Progenitor cell of endocrine pancreas (in vitro differentiated cells): ENCODE data around the gene HIRA. TPM values are rescaled to one million over a fixed set of nuclear protein-coding genes. Genes with fewer than 3 reads are reported as not detected.

ENCODE experiments used
- DNase-seq: peaks from one replicate; pipeline ENCODE4 v3.0.0; 2021; ENCODE audit warnings: low spot score; ENCODE audit not compliant: unreplicated experiment
- H3K27ac Mint-ChIP-seq: 2 replicates; pipeline ENCODE4 v1.8.0; 2021; ENCODE audit warnings: mild to moderate bottlenecking, moderate library complexity, mixed read lengths
- H3K27me3 Mint-ChIP-seq: 2 replicates; pipeline ENCODE4 v1.8.0; 2021; ENCODE audit warnings: mixed read lengths
- H3K36me3 Mint-ChIP-seq: 2 replicates; pipeline ENCODE4 v1.8.0; 2022; ENCODE audit warnings: mixed read lengths; ENCODE audit not compliant: insufficient read depth
- H3K4me1 Mint-ChIP-seq: 2 replicates; pipeline ENCODE4 v1.8.0; 2021; ENCODE audit warnings: low read depth, mixed read lengths
- H3K4me3 Mint-ChIP-seq: 2 replicates; pipeline ENCODE4 v1.8.0; 2021; ENCODE audit warnings: low read depth, mild to moderate bottlenecking, moderate library complexity, mixed read lengths
- H3K9me3 Mint-ChIP-seq: 2 replicates; pipeline ENCODE4 v1.8.0; 2021; ENCODE audit warnings: low read depth, mixed read lengths
- CTCF ChIP-seq: fragments of 200-600 bp; sonication (generic); IDR thresholded peaks from one replicate; pipeline ENCODE4 v1.5.0; 2021; ENCODE audit warnings: antibody characterized with exemption, mild to moderate bottlenecking; ENCODE audit not compliant: unreplicated experiment
- total RNA-seq: library from RNA; stranded (reverse); gene quantifications from 2 replicates; pipeline ENCODE4 v1.2.1, GENCODE V29; 2021

Gene HIRA
- total RNA-seq, 1 donor from 2014 or later, result 45.3 TPM

GRCh38 chr22:19455585-19456370 lies 24.2 kb upstream of the HIRA start:
- no peak overlapping the region for H3K4me3 Mint-ChIP-seq
- H3K9me3 Mint-ChIP-seq, result no peaks in the 10 kb centered on the region
- no peak for DNase-seq
- no peak overlapping the region for H3K27ac Mint-ChIP-seq
- no peak for TF ChIP-seq CTCF
- peaks cover 17% of the 10 kb centered on the region for H3K36me3 Mint-ChIP-seq
- no peaks in the 10 kb centered on the region for H3K4me1 Mint-ChIP-seq
- no peaks in the 10 kb centered on the region for H3K27me3 Mint-ChIP-seq

- no peaks in the 10 kb centered on the region for H3K27me3 Mint-ChIP-seq
- no peak overlapping the region for H3K27ac Mint-ChIP-seq
- TF ChIP-seq CTCF, result no peak
- DNase-seq, result no peak
- H3K9me3 Mint-ChIP-seq, result no peaks in the 10 kb centered on the region
- peaks cover 17% of the 10 kb centered on the region for H3K36me3 Mint-ChIP-seq
- H3K4me3 Mint-ChIP-seq, result no peak overlapping the region
- H3K4me1 Mint-ChIP-seq, result no peaks in the 10 kb centered on the region
Measured at GRCh38 chr22:19455033-19455432, 23.5 kb upstream of the HIRA start.

GRCh38 chr22:19454156-19454555 lies 22.6 kb upstream of the HIRA start:
- H3K27ac Mint-ChIP-seq, result no peak overlapping the region
- no peak for DNase-seq
- no peaks in the 10 kb centered on the region for H3K4me1 Mint-ChIP-seq
- no peaks in the 10 kb centered on the region for H3K27me3 Mint-ChIP-seq
- TF ChIP-seq CTCF, result no peak
- H3K4me3 Mint-ChIP-seq, result no peak overlapping the region
- H3K9me3 Mint-ChIP-seq, result no peaks in the 10 kb centered on the region
- H3K36me3 Mint-ChIP-seq, result peaks cover 17% of the 10 kb centered on the region

- TF ChIP-seq CTCF, result no peak
- DNase-seq, result no peak
- Mint-ChIP-seq H3K36me3 (peaks cover 17% of the 10 kb centered on the region), H3K4me3 (no peak overlapping the region), H3K9me3 (no peaks in the 10 kb centered on the region), H3K4me1 (peaks cover under 1% of the 10 kb centered on the region), H3K27me3 (no peaks in the 10 kb centered on the region), H3K27ac (no peak overlapping the region)
Measured at GRCh38 chr22:19453718-19454117, 22.2 kb upstream of the HIRA start.

GRCh38 chr22:19451570-19451969 lies 20.0 kb upstream of the HIRA start:
- no peak for DNase-seq
- no peak for TF ChIP-seq CTCF
- H3K4me1 Mint-ChIP-seq, result peaks cover 10% of the 10 kb centered on the region
- no peak overlapping the region for H3K4me3 Mint-ChIP-seq
- no peaks in the 10 kb centered on the region for H3K9me3 Mint-ChIP-seq
- H3K27ac Mint-ChIP-seq, result no peak overlapping the region
- peaks cover 15% of the 10 kb centered on the region for H3K36me3 Mint-ChIP-seq
- H3K27me3 Mint-ChIP-seq, result no peaks in the 10 kb centered on the region
